HCT116 (cell line): ENCODE data around the gene BRAT1. TPM values are rescaled to one million over a fixed set of nuclear protein-coding genes. Genes with fewer than 3 reads are reported as not detected.

Source experiments
- ATAC-seq: fragments of 200-7000 bp; cut with Tn5 transposase; 2 replicates; pipeline ENCODE4 v1.9.1; 2020; ENCODE audit warnings: mild to moderate bottlenecking, moderate library complexity
- BruUV-seq: library from RNA; stranded (reverse); fragments of 400-500 nt; replicated peaks from 2 replicates; lab custom pipeline; 2021; lab: Mats Ljungman, UMichigan
- CTCF ChIA-PET: fragments of 300-600 bp; sonication (Branson Sonifier 250); formaldehyde crosslinking; loops from one replicate; lab custom pipeline; 2021; ENCODE audit warnings: antibody characterized with exemption; lab: Charles Lee
- POLR2A ChIA-PET: fragments of 300-600, 350-600 bp; sonication (Branson Sonifier 250); formaldehyde crosslinking; loops from one replicate; lab custom pipeline; 2021; ENCODE audit warnings: antibody characterized with exemption; lab: Charles Lee
- RAD21 ChIA-PET, 2 experiments: fragments of 300-600 bp; sonication (Branson Sonifier 250); formaldehyde crosslinking; loops; one replicate each; lab custom pipeline; 2023; ENCODE audit warnings: low total read pairs in 2 of 2; ENCODE audit not compliant: uncharacterized antibody in 2 of 2, unreplicated experiment in 2 of 2, low non-redundant PET in 1 of 2; lab: Charles Lee
- DNase-seq: peaks from one replicate; pipeline ENCODE4 v3.0.0-alpha.2; 2010; ENCODE audit warnings: low read depth, low spot score
- H2AFZ ChIP-seq: fragments of 200-600 bp; shearing (Covaris generic), sonication (generic); 2 replicates; pipeline ENCODE4 v1.6.1; 2017; ENCODE audit warnings: low read depth, mixed run types, mixed read lengths, antibody characterized with exemption, low read length; ENCODE audit not compliant: poor library complexity, severe bottlenecking
- H3K27ac ChIP-seq: 2 replicates; pipeline ENCODE4 v1.5.1; 2012; ENCODE audit warnings: low read depth, low read length
- H3K27me3 ChIP-seq: fragments of 200-600 bp; sonication (generic); 2 replicates; pipeline ENCODE4 v1.6.1; 2016; ENCODE audit warnings: mixed run types, low read length, mixed read lengths; ENCODE audit not compliant: insufficient read depth
- H3K36me3 ChIP-seq, 2 experiments: fragments of 200-500 bp in 1 of 2; fragments of 200-600 bp in 1 of 2; sonication (Bioruptor generic) in 1 of 2; sonication (generic) in 1 of 2; 2 replicates each; pipeline versions ENCODE4 v1.5.1 to v1.6.1; 2014 to 2016; ENCODE audit warnings: low read length in 2 of 2, inconsistent platforms in 1 of 2, mixed read lengths in 1 of 2, mixed run types in 1 of 2; ENCODE audit not compliant: insufficient read depth in 2 of 2, control insufficient read depth in 1 of 2
- H3K4me1 ChIP-seq, 2 experiments: fragments of 200-600 bp in 1 of 2; sonication (generic) in 1 of 2; 2 replicates each; pipeline versions ENCODE4 v1.5.1 to v1.6.1; 2012 to 2017; ENCODE audit warnings: low read length in 2 of 2, inconsistent platforms in 1 of 2, mild to moderate bottlenecking in 1 of 2, mixed read lengths in 1 of 2, mixed run types in 1 of 2, moderate library complexity in 1 of 2; ENCODE audit not compliant: insufficient read depth in 2 of 2, control insufficient read depth in 1 of 2
- H3K4me2 ChIP-seq: fragments of 200-600 bp; sonication (generic); 2 replicates; pipeline ENCODE4 v1.6.1; 2017; ENCODE audit warnings: mixed run types, low read length, mixed read lengths
- H3K4me3 ChIP-seq, 2 experiments: fragments of 200-600 bp in 1 of 2; sonication (generic) in 1 of 2; replicated peaks in 1 of 2; 2 replicates each; pipeline ENCODE4 v1.5.1; 2011 to 2016; ENCODE audit warnings: low read length in 2 of 2, control low read depth in 1 of 2, low read depth in 1 of 2, mild to moderate bottlenecking in 1 of 2, mixed read lengths in 1 of 2, mixed run types in 1 of 2
- H3K79me2 ChIP-seq: fragments of 200-600 bp; sonication (generic); 2 replicates; pipeline ENCODE4 v1.6.1; 2017; ENCODE audit warnings: mild to moderate bottlenecking, mixed run types, low read length, moderate library complexity, mixed read lengths; ENCODE audit not compliant: insufficient read depth
- H3K9ac ChIP-seq: fragments of 200-600 bp; sonication (generic); 2 replicates; pipeline ENCODE4 v1.6.1; 2016; ENCODE audit warnings: low read length, mixed read lengths
- H3K9me2 ChIP-seq: fragments of 200-600 bp; sonication (generic), shearing (Covaris generic); 2 replicates; pipeline ENCODE4 v1.6.1; 2017; ENCODE audit warnings: mixed run types, mild to moderate bottlenecking, moderate library complexity; ENCODE audit not compliant: insufficient read depth
- H3K9me3 ChIP-seq, 2 experiments: fragments of 200-500 bp in 1 of 2; fragments of 200-600 bp in 1 of 2; sonication (Bioruptor generic) in 1 of 2; sonication (generic) in 1 of 2; 2 replicates each; pipeline ENCODE4 v1.6.1; 2014 to 2017; ENCODE audit warnings: low read length in 2 of 2, mixed read lengths in 2 of 2, inconsistent platforms in 1 of 2, low read depth in 1 of 2, mild to moderate bottlenecking in 1 of 2, mixed run types in 1 of 2, moderate library complexity in 1 of 2; ENCODE audit not compliant: control insufficient read depth in 1 of 2, insufficient read depth in 1 of 2
- H4K20me1 ChIP-seq: fragments of 200-600 bp; sonication (generic), shearing (Covaris generic); 2 replicates; pipeline ENCODE4 v1.6.1; 2017; ENCODE audit warnings: mixed run types, mild to moderate bottlenecking, moderate library complexity; ENCODE audit not compliant: insufficient read depth
- MAX ChIP-seq: IDR thresholded peaks from 2 replicates; pipeline ENCODE4 v1.6.1; 2012
- SIN3A ChIP-seq: IDR thresholded peaks from 2 replicates; pipeline ENCODE4 v1.6.1; 2012; ENCODE audit warnings: low read depth
- SP1 ChIP-seq: IDR thresholded peaks from 2 replicates; pipeline ENCODE4 v1.6.1; 2012; ENCODE audit warnings: low read depth
- ZBTB33 ChIP-seq: IDR thresholded peaks from 2 replicates; pipeline ENCODE4 v1.6.1; 2011; ENCODE audit warnings: mild to moderate bottlenecking, low read length, moderate library complexity; ENCODE audit not compliant: insufficient replicate concordance; ENCODE audit errors: extremely low read depth
- intact Hi-C: fragments of 100-400 bp; cut with micrococcal nuclease; formaldehyde crosslinking; loops from 2 replicates; pipeline ENCODE4 v1.10.0; 2022
- total RNA-seq: library from RNA; stranded (reverse); gene quantifications from one replicate; pipeline ENCODE4 v1.2.1, GENCODE V29; 2021; ENCODE audit not compliant: unreplicated experiment

The BRAT1 gene
- total RNA-seq, 1 experiment from 2014 or later = 47.6 TPM

- no peak overlapping the region for H3K9ac ChIP-seq
- H3K9me3 ChIP-seq = no peaks in the 10 kb centered on the region
- no peak overlapping the region for H3K27ac ChIP-seq
- no peaks in the 10 kb centered on the region for H3K27me3 ChIP-seq
- BruUV-seq = no TSS peak
- ChIA-PET CTCF (no interaction called here), POLR2A (no interaction called here)
- TF ChIP-seq SP1 (no peak), SIN3A (no peak), MAX (no peak), ZBTB33 (no peak)
- TF ChIP-seq, all 23 proteins: peak for 0
- Histone ChIP-seq H3K4me2 (no peak overlapping the region), H3K9me2 (no peaks in the 10 kb centered on the region), H3K4me3 (no peak overlapping the region), H4K20me1 (no peaks in the 10 kb centered on the region), H3K79me2 (no peaks in the 10 kb centered on the region), H2AFZ (no peak overlapping the region), H3K4me1 (no peaks in the 10 kb centered on the region), H3K36me3 (peaks cover 0 to 4% of the 10 kb centered on the region in 2 experiments; a peak in 1 of 4 replicates)
- no peak for DNase-seq
- intact Hi-C loops = no loop called here
- ATAC-seq = no peak
- RAD21 ChIA-PET = no interaction called here
Observed at GRCh38 chr7:2583798-2584580, 28.7 kb upstream of the BRAT1 start.
